Measurements from ENCODE around the gene SPATA32. TPM values are rescaled to one million over a fixed set of nuclear protein-coding genes. Genes with fewer than 3 reads are reported as not detected.

Gene SPATA32
- total RNA-seq, 1 donor from 2014 or later: not detected

DNA sequence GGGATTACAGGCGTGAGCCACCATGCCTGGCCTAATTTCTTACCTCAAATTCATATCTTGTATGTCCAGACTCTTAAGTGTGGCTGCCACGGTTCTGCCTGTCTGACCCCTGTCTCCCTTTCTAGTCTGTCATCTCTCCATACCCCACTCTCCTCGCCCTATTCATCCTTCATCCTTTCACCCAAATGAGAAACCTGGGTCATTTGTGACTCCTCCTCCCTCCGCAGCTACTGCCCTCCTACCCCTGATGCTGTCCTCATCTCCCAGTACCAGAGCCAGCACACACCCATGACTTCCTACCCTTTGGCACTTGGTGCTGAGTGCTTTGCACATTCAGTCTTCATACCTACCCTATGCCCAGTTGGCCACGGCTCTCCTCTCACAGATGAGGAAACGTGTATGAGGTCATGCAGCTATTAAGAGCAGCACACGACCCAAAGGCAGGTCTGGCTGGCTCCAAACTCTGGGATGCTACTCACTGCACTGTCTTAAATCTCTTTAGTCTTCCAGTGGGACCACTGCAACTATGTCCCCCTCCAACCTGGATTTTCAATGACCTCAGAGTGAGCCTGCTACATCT lies 1.6 kb downstream of the SPATA32 start:
- no peak overlapping the region for H3K27ac Mint-ChIP-seq (ENCODE audit: unreplicated experiment)
- peaks cover 4% of the 10 kb centered on the region for H3K9me3 Mint-ChIP-seq (ENCODE audit: unreplicated experiment)
- H3K4me3 Mint-ChIP-seq (ENCODE audit: unreplicated experiment): no peak overlapping the region
- H3K27me3 Mint-ChIP-seq (ENCODE audit: unreplicated experiment): peaks cover 2% of the 10 kb centered on the region
- no peaks in the 10 kb centered on the region for H3K4me1 Mint-ChIP-seq (ENCODE audit: low read depth, unreplicated experiment)
- no peaks in the 10 kb centered on the region for H3K36me3 Mint-ChIP-seq (ENCODE audit: unreplicated experiment)
- DNase-seq: no peak
- TF ChIP-seq, protein P1, sequence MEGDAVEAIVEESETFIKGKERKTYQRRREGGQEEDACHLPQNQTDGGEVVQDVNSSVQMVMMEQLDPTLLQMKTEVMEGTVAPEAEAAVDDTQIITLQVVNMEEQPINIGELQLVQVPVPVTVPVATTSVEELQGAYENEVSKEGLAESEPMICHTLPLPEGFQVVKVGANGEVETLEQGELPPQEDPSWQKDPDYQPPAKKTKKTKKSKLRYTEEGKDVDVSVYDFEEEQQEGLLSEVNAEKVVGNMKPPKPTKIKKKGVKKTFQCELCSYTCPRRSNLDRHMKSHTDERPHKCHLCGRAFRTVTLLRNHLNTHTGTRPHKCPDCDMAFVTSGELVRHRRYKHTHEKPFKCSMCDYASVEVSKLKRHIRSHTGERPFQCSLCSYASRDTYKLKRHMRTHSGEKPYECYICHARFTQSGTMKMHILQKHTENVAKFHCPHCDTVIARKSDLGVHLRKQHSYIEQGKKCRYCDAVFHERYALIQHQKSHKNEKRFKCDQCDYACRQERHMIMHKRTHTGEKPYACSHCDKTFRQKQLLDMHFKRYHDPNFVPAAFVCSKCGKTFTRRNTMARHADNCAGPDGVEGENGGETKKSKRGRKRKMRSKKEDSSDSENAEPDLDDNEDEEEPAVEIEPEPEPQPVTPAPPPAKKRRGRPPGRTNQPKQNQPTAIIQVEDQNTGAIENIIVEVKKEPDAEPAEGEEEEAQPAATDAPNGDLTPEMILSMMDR (IDR thresholded peaks at IDR 0.05; ENCODE audit: partially characterized antibody, unreplicated experiment): no peak

DNA sequence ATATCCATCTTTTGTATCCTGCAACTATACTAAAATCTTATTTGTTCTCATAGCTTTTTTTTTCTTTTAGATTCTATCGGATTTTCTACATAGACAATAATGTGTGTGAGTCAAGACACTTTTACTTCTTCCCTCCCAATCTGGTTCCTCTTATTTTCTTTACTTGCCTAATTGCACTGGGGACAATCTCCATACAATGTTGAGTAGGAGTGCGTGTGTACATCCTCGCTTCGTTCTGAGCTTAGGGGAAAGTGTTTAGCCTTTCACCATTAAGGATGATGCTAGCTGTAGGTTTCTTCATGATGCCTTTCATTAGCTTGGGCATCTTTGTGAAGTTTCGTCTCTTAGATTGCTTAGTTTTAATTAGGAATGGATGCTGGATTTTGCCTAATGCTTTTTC lies 2.9 kb downstream of the SPATA32 start:
- Mint-ChIP-seq H3K27me3 (ENCODE audit: unreplicated experiment) (peaks cover 5% of the 10 kb centered on the region), H3K27ac (ENCODE audit: unreplicated experiment) (no peak overlapping the region), H3K36me3 (ENCODE audit: unreplicated experiment) (no peaks in the 10 kb centered on the region), H3K9me3 (ENCODE audit: unreplicated experiment) (peaks cover 4% of the 10 kb centered on the region), H3K4me3 (ENCODE audit: unreplicated experiment) (no peak overlapping the region), H3K4me1 (ENCODE audit: low read depth, unreplicated experiment) (no peaks in the 10 kb centered on the region)
- TF ChIP-seq, protein P1 (IDR thresholded peaks at IDR 0.05; ENCODE audit: partially characterized antibody, unreplicated experiment): no peak
- DNase-seq: no peak

DNA sequence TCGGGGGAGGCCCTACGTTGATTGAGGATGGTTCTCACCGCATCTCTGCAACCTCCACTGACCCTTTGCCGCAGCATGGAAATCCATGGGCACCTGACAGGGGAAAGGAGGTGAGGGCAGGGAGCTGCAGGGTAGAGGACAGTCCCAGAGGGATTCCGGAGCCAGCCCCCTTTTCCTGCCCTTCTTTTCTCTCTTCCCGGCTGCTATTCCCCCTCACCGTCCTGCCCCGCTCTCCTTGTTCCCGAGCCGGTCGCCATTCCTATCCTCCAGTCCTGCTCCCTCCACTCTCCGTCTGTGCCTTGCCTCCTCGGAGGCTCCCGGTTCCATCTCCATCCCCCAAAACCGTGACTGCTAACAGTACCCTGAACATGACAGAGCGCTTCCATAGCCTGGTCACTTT lies 4.8 kb downstream of the SPATA32 start:
- DNase-seq: no peak
- Mint-ChIP-seq H3K36me3 (ENCODE audit: unreplicated experiment) (no peaks in the 10 kb centered on the region), H3K4me1 (ENCODE audit: low read depth, unreplicated experiment) (no peaks in the 10 kb centered on the region), H3K4me3 (ENCODE audit: unreplicated experiment) (no peak overlapping the region), H3K9me3 (ENCODE audit: unreplicated experiment) (peaks cover 4% of the 10 kb centered on the region), H3K27ac (ENCODE audit: unreplicated experiment) (no peak overlapping the region), H3K27me3 (ENCODE audit: unreplicated experiment) (peaks cover 5% of the 10 kb centered on the region)
- TF ChIP-seq, protein P1 (IDR thresholded peaks at IDR 0.05; ENCODE audit: partially characterized antibody, unreplicated experiment): no peak

DNA sequence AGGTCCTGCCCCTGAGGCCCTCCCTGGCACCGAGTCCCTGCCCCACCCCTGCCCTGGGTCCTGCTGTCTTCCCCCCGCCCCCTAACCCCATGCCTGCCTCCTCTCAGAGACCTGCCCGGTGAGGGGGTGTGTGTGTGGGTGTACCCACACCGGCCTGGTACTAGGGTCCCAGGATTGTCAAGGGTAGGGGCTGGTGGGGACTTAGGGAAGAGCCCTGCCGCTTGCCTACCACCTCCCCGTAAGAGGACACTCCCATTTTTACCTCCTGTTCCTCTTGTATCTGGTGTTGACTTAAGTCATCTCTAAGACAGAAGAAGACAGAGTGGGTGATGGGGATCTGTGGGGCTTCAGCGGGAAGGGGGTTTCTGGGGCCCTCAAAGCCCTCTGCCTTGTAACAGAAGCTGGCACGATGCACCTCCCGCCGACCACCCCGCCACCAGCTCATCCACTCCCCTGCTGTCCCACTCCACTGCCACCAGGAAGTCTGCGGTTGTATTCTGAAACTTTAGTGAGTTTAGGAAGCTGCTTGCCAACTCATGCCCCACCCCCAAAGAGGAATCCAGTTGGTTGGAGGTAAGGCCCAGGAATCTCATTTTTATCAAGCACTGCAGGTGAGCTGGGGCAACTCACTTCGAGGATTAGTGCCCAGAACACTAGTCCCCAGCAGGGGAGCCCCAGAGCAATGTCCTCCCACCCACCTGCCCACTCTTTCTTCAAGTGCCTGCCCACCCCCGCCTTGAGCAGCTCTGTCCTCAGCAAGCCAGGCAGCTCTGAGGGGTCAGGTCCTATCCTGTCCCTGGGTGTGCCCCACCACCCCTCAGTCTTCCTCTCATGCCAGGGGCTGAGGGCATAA lies 5.6 kb downstream of the SPATA32 start:
- Mint-ChIP-seq H3K27me3 (ENCODE audit: unreplicated experiment) (peaks cover 4% of the 10 kb centered on the region), H3K27ac (ENCODE audit: unreplicated experiment) (no peak overlapping the region), H3K36me3 (ENCODE audit: unreplicated experiment) (no peaks in the 10 kb centered on the region), H3K9me3 (ENCODE audit: unreplicated experiment) (peaks cover 4% of the 10 kb centered on the region), H3K4me3 (ENCODE audit: unreplicated experiment) (no peak overlapping the region), H3K4me1 (ENCODE audit: low read depth, unreplicated experiment) (no peaks in the 10 kb centered on the region)
- DNase-seq: no peak
- TF ChIP-seq, protein P1 (IDR thresholded peaks at IDR 0.05; ENCODE audit: partially characterized antibody, unreplicated experiment): no peak

DNA sequence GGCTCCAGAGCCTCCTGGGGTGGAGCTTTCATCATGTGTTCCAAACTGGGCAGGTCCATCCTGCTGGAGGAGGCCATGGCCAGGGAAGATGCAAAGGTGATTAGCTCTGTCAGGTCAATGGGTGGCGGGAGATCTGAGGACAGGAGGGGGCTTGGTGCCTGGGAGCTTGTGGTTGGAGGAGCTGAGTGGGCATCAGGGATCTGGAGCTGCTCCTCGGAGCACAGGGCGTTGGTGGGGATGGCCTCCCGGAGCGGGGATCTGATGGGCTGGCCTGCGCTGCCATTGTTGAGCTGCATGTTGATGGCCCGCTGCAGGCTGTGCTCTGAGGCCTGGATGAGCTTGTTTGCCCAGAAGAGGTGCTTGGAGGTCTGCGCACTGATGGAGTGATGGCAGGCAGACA lies 6.5 kb downstream of the SPATA32 start:
- no peak for DNase-seq
- peaks cover 4% of the 10 kb centered on the region for H3K27me3 Mint-ChIP-seq (ENCODE audit: unreplicated experiment)
- H3K27ac Mint-ChIP-seq (ENCODE audit: unreplicated experiment): no peak overlapping the region
- no peaks in the 10 kb centered on the region for H3K4me1 Mint-ChIP-seq (ENCODE audit: low read depth, unreplicated experiment)
- H3K4me3 Mint-ChIP-seq (ENCODE audit: unreplicated experiment): no peak overlapping the region
- TF ChIP-seq, protein P1 (IDR thresholded peaks at IDR 0.05; ENCODE audit: partially characterized antibody, unreplicated experiment): no peak
- no peaks in the 10 kb centered on the region for H3K36me3 Mint-ChIP-seq (ENCODE audit: unreplicated experiment)
- H3K9me3 Mint-ChIP-seq (ENCODE audit: unreplicated experiment): peaks cover 3% of the 10 kb centered on the region

Measured in glutamatergic neuron (in vitro differentiated cells).